CD14-positive monocyte (primary cell): Measurements from ENCODE around the gene RNF175. TPM values are rescaled to one million over a fixed set of nuclear protein-coding genes. Genes with fewer than 3 reads are reported as not detected.
A peak's percentile ranks its signal among the peaks of the same experiment; 100 is the strongest.

Source experiments
- DNase-seq, 3 donors: peaks; one replicate each; pipeline ENCODE4 v3.0.0-alpha.2; 2011 to 2022
- H2AFZ ChIP-seq: 2 replicates; pipeline ENCODE4 v1.6.0; 2012; ENCODE audit warnings: mild to moderate bottlenecking, low read depth, low read length, inconsistent platforms; ENCODE audit not compliant: insufficient read depth, poor library complexity, severe bottlenecking
- H3K27ac ChIP-seq, 2 donors: 1 replicate in 1 of 2; 2 replicates in 1 of 2; pipeline ENCODE4 v1.5.1; 2012 to 2013; ENCODE audit warnings: low read length in 2 of 2, control low read depth in 1 of 2, inconsistent platforms in 1 of 2, low read depth in 1 of 2, mild to moderate bottlenecking in 1 of 2
- H3K27me3 ChIP-seq, 2 donors: one replicate each; pipeline versions ENCODE4 v1.6.0 to v1.6.1; 2011 to 2013; ENCODE audit warnings: low read length in 2 of 2; ENCODE audit not compliant: control insufficient read depth in 2 of 2, insufficient read depth in 2 of 2
- H3K36me3 ChIP-seq, 2 donors: replicated peaks in 1 of 2; 1 replicate in 1 of 2; 2 replicates in 1 of 2; pipeline versions ENCODE4 v1.5.1 to v1.6.1; 2012 to 2013; ENCODE audit warnings: low read length in 2 of 2, control low read depth in 1 of 2, inconsistent platforms in 1 of 2, mild to moderate bottlenecking in 1 of 2; ENCODE audit not compliant: insufficient read depth in 2 of 2, control insufficient read depth in 1 of 2
- H3K4me1 ChIP-seq, 2 donors: 1 replicate in 1 of 2; 2 replicates in 1 of 2; pipeline versions ENCODE4 v1.5.1 to v1.6.1; 2012 to 2013; ENCODE audit warnings: low read length in 2 of 2, control low read depth in 1 of 2, inconsistent platforms in 1 of 2, mild to moderate bottlenecking in 1 of 2, moderate library complexity in 1 of 2; ENCODE audit not compliant: insufficient read depth in 2 of 2, control insufficient read depth in 1 of 2
- H3K4me2 ChIP-seq: replicated peaks from 2 replicates; pipeline ENCODE3; 2012; ENCODE audit warnings: low read length, moderate library complexity, mild to moderate bottlenecking; ENCODE audit not compliant: poor library complexity, severe bottlenecking; ENCODE audit errors: extremely low read depth
- H3K4me3 ChIP-seq, 3 experiments: fragments of 200-600 bp in 1 of 3; sonication (generic) in 1 of 3; replicated peaks in 1 of 3; 1 replicate in 2 of 3; 2 replicates in 1 of 3; pipeline ENCODE4 v1.5.1; 2011 to 2013; ENCODE audit warnings: low read length in 3 of 3, mild to moderate bottlenecking in 3 of 3, control low read depth in 2 of 3, low read depth in 2 of 3, inconsistent platforms in 1 of 3, moderate library complexity in 1 of 3
- H3K79me2 ChIP-seq: 2 replicates; pipeline ENCODE4 v1.6.0; 2012; ENCODE audit warnings: mild to moderate bottlenecking, control low read depth, inconsistent platforms, low read length, moderate library complexity; ENCODE audit not compliant: insufficient read depth
- H3K9ac ChIP-seq: 2 replicates; pipeline ENCODE4 v1.6.0; 2017; ENCODE audit warnings: low read length, mild to moderate bottlenecking; ENCODE audit not compliant: insufficient read depth, poor library complexity, severe bottlenecking
- H3K9me3 ChIP-seq, 2 donors: replicated peaks in 1 of 2; 1 replicate in 1 of 2; 2 replicates in 1 of 2; pipeline versions ENCODE4 v1.5.1 to v1.6.1; 2012 to 2013; ENCODE audit warnings: low read length in 2 of 2, control low read depth in 1 of 2; ENCODE audit not compliant: control insufficient read depth in 1 of 2, insufficient read depth in 1 of 2
- H4K20me1 ChIP-seq: 2 replicates; pipeline ENCODE4 v1.6.0; 2012; ENCODE audit warnings: mild to moderate bottlenecking, low read length, control low read depth, moderate library complexity; ENCODE audit not compliant: insufficient read depth
- H3K27ac Mint-ChIP-seq, 7 donors: one replicate each; pipeline ENCODE4 v1.8.0; 2020; ENCODE audit warnings: mild to moderate bottlenecking in 7 of 7, mixed read lengths in 7 of 7, moderate library complexity in 6 of 7, inconsistent platforms in 2 of 7
- H3K27me3 Mint-ChIP-seq, 3 donors: one replicate each; pipeline ENCODE4 v1.8.0; 2021 to 2022; ENCODE audit warnings: low read depth in 3 of 3, mild to moderate bottlenecking in 3 of 3, mixed read lengths in 3 of 3, moderate library complexity in 3 of 3, inconsistent platforms in 1 of 3
- H3K36me3 Mint-ChIP-seq, 2 donors: one replicate each; pipeline ENCODE4 v1.8.0; 2020; ENCODE audit warnings: mixed read lengths in 2 of 2, inconsistent platforms in 1 of 2, mild to moderate bottlenecking in 1 of 2
- H3K4me1 Mint-ChIP-seq: one replicate; pipeline ENCODE4 v1.8.0; 2020; ENCODE audit warnings: mild to moderate bottlenecking, mixed read lengths
- H3K4me3 Mint-ChIP-seq, 2 donors: one replicate each; pipeline ENCODE4 v1.8.0; 2020; ENCODE audit warnings: mild to moderate bottlenecking in 2 of 2, mixed read lengths in 2 of 2, moderate library complexity in 1 of 2
- H3K9me3 Mint-ChIP-seq, 7 donors: one replicate each; pipeline ENCODE4 v1.8.0; 2020 to 2022; ENCODE audit warnings: mixed read lengths in 7 of 7, mild to moderate bottlenecking in 6 of 7, moderate library complexity in 6 of 7, inconsistent platforms in 2 of 7
- CTCF ChIP-seq: fragments of 200-600 bp; IDR thresholded peaks from one replicate; pipeline ENCODE4 v1.8.0; 2022; ENCODE audit warnings: antibody characterized with exemption, mild to moderate bottlenecking
- WGBS: methylation state at CpG from one replicate; pipeline ENCODE4 v1.1.5; 2013; ENCODE audit warnings: missing lambda C conversion rate; ENCODE audit not compliant: insufficient coverage; 5-methylcytosine and 5-hydroxymethylcytosine counted together
- intact Hi-C, 2 donors: fragments of 100-400 bp; cut with micrococcal nuclease; formaldehyde crosslinking; loops; one replicate each; pipeline versions ENCODE4 v1.15.0 to v1.15.1; 2023
- polyA plus RNA-seq, 3 donors: library from polyadenylated mRNA; depleted of rRNA in 1 of 3; unstranded in 2 of 3; stranded (reverse) in 1 of 3; fragments of 300-500 nt in 2 of 3; fragments of >200 nt in 1 of 3; fragmentation: Illumina TruSeq in 2 of 3; gene quantifications; 1 replicate in 2 of 3; 2 replicates in 1 of 3; pipeline ENCODE4 v1.2.3, GENCODE V29; 2012 to 2021

RNF175 gene
- polyA plus RNA-seq, 3 donors = 0.36 to 0.91 (median 0.55) TPM

- peaks cover 40 to 50% of the 10 kb centered on the region in 2 donors for H3K27me3 ChIP-seq
- H3K4me2 ChIP-seq = no peak overlapping the region
- Mint-ChIP-seq H3K27ac (no peak overlapping the region), H3K4me3 (peak overlapping the region in 1 of 2 donors; percentile 16), H3K9me3 (peaks cover 1 to 10% (median 3%) of the 10 kb centered on the region in 7 donors), H3K4me1 (peaks cover 9% of the 10 kb centered on the region), H3K27me3 (peaks cover 31 to 53% (median 47%) of the 10 kb centered on the region in 3 donors), H3K36me3 (no peaks in the 10 kb centered on the region)
- no peak overlapping the region for H3K4me3 ChIP-seq
- intact Hi-C loops = no loop called here
- no peaks in the 10 kb centered on the region for H3K79me2 ChIP-seq
- 60% methylated on average over 1 of the region's 2 CpGs for WGBS
- H4K20me1 ChIP-seq = no peaks in the 10 kb centered on the region
- no peak overlapping the region for H3K27ac ChIP-seq
- no peaks in the 10 kb centered on the region for H3K4me1 ChIP-seq
- no peak overlapping the region for H3K9ac ChIP-seq
- TF ChIP-seq CTCF = no peak
- no peak for DNase-seq
- H3K9me3 ChIP-seq = no peaks in the 10 kb centered on the region
- H3K36me3 ChIP-seq = no peaks in the 10 kb centered on the region
- H2AFZ ChIP-seq = no peak overlapping the region
Measured at GRCh38 chr4:153780221-153780620, 20.4 kb upstream of the RNF175 start.

- no peaks in the 10 kb centered on the region for H3K9me3 ChIP-seq
- H3K36me3 Mint-ChIP-seq = no peaks in the 10 kb centered on the region
- H3K4me3 Mint-ChIP-seq = no peak overlapping the region
- H3K27ac ChIP-seq = no peak overlapping the region
- H3K4me1 ChIP-seq = no peaks in the 10 kb centered on the region
- no peaks in the 10 kb centered on the region for H3K79me2 ChIP-seq
- TF ChIP-seq CTCF = no peak
- H3K27me3 ChIP-seq = peaks cover 26 to 32% of the 10 kb centered on the region in 2 donors
- H3K4me1 Mint-ChIP-seq = peaks cover 9% of the 10 kb centered on the region
- peaks cover 21 to 41% (median 37%) of the 10 kb centered on the region in 3 donors for H3K27me3 Mint-ChIP-seq
- no CpG with 5 or more reads among the region's 1 CpG for WGBS
- H2AFZ ChIP-seq = no peak overlapping the region
- H4K20me1 ChIP-seq = no peaks in the 10 kb centered on the region
- no peak overlapping the region for H3K4me2 ChIP-seq
- H3K27ac Mint-ChIP-seq = no peak overlapping the region
- H3K4me3 ChIP-seq = no peak overlapping the region
- no peak overlapping the region for H3K9ac ChIP-seq
- intact Hi-C loops = no loop called here
- no peak for DNase-seq
- H3K9me3 Mint-ChIP-seq = peaks cover 0 to 10% (median 3%) of the 10 kb centered on the region in 7 donors
- no peaks in the 10 kb centered on the region for H3K36me3 ChIP-seq
Measured at GRCh38 chr4:153778383-153778782, 18.6 kb upstream of the RNF175 start.
